NCI-H1092 (cell line): Measurements from ENCODE around the gene TYK2.
"Not testable (repeated sequence)": the region's sequence is repeated elsewhere in the genome, so short reads cannot be mapped to it uniquely, and the experiment has no call there.

ENCODE experiments used
- DNase-seq: peaks from one replicate; lab custom pipeline; 2025; lab: John Stamatoyannopoulos, UW

TYK2 gene

DNA sequence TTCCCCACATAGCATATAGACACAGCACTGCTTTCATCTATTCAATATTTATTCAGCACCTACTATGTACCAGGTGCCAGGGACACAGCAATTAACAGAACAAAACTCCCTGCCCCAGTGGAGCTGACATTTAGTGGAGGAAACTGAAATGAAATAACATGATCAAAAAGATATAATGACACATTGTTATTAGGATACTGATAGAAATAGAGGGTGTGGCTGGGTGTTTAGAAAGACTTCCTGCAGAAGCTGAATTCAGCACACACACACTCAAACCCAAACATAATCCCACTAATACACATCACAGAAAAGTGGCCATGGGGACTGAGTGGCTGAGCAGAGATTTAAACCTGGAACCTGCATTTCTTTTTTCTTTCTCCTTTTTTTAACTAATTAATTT is 26.7 kb upstream of the TYK2 start:
- DNase-seq: no peak

DNA sequence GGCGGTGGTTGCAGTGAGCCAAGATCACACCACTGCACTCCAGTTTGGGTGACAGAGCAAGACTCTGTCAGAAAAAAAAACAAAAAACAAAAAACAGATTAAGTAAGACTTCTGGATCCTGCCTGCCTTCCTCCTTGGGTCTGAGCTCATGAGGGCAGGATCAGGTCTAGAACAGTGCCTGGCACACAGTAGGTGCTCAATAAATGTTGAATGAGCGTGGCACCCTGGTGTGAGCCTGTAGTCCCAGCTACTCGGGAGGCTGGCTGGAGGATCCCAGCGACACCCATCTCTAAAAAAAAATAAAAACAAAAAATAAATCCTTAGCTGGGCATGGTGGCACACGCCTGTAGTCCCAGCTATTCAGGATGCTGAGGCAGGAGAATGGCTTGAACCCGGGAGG is 25.8 kb upstream of the TYK2 start:
- DNase-seq: no peak

DNA sequence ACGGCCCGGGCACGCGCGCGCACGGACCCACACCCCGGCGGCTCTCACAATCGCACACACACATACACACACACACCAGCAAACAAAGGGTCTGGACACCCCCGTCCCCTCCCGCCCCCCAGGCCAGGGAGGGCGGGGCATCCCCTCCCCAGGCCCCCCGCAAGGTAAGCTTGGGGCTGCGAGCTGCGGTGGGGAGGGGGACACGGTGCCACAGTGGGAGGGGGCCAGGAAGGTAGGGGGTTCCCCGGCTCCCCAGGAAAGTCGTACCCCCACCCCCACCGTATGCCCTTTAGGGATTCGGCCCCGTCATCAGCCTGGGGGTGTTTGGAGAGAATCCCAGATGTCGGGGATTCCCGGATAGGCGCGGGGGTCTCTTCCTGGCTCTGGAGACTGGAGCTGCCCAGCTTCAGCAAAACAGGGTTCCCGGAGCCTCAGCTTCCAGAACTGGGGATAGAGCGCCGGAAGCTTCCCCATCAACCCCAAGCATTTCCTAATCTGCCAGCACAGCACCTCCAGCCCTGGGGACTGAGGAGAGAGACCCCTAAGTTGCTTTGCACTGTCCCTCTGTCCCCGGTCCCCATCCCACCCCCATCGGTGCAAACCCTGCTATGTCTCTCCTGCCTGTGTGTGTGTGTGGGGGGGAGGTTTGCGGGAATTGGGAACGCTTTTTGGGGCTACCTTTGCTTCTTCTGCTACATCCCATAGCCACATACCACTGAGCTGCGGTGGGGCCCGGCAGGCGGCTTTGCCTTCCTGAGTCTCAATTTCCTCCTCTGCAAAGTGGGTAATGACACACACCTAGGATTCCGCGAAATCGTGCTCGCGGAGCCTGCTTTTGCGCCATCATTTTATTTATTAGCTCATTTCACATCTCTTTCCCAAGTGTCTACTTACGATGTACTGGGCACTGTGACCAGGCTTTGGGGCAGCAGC is 24.8 kb upstream of the TYK2 start:
- DNase-seq: no peak

DNA sequence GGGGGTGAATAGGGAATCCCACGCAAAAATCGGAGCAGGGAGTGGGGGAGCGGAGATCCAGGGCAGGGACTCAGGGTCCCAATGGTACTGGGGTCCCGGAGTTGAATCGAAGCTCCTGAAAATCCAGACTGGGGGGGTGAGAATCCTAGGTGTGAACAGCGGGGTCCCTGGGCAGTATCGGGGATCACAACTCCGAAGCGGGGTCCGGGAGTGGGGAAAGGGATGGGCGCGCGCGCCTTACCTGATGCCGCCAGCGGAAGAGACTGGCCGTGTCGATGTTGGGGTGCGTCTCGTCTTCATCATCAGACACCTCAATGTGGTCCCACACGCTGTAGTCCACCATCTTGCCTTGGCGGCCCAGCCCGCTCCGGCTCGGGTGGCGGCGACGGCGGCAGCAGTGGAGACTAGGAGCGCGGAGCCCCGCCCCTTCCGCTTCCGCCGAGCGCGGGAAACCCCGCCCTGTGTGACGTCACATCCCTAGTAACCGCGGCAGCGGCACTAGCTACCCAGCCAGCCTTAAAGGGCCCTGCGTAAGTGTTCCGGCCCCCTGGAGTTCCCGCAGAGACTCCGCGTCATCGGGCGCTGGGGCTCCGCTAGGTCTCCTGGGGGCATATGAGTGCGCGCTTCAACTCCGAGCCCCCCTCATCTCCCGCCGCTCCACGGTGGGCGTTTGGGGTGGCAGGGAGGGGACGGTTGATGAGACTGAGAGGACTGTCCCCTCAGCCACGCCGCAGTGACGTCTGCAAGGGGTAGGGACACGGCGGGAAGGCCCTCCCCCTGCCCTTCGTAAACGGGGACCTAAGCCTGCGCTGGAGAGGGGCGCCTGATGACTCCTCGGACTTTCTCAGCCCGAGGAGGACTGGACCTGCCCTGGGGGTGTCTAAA is 23.0 kb upstream of the TYK2 start, which contains the start of gene CDC37:
Gene CDC37, minus strand, starts transcription at position 406 of the 885 bp plus-strand sequence. Its CDS starts 63 bp downstream, at position 343.
- DNase-seq: peak; percentile 93

DNA sequence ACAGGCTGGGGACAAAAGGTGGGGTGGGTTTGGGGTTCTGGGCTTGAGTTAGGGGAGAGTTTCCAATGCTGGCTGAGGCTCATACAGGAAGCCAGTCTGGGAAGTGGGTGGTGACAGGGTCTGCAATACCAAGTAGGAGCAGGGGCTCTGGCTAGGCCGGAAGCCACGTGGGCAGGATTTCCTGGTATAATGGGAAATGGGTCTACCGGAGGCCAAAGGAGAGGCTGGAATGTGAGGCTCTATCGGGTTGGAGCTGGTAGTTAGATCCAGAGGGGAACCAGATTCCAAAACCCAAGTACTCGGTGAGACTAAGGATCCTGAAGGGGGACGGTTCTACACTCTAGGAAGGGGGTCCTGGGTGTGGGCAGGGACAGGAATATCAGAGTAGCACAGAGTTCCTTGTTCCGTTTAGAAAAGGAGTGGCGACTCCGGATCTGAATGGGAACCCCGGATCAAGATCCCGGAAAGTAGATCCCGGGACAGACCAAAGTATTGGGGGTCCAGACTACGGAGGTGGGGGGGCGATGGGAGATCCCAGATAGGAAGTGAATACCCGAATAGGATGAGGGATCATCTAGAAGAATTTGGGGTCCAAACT is 22.2 kb upstream of the TYK2 start:
- no peak for DNase-seq

DNA sequence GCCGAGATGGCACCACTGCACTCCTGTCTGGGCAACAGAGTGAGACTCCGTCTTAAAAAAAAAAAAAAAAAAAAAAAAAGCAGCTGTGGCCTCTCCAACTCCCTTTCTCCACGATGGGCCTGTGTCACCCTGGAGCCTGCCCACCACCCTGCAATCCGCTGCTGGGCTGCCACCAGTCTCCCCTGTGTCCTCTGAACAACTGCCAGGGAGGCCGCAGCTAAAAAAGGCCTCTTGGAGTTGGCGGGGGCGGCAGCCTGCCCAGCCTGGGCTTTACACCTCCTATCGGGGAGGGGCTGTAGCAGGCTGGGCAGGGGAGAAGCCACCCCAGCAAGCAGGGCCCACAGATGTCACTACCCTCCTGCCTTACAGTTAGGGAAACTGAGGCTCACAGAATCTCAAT is 19.5 kb upstream of the TYK2 start:
- no peak for DNase-seq

DNA sequence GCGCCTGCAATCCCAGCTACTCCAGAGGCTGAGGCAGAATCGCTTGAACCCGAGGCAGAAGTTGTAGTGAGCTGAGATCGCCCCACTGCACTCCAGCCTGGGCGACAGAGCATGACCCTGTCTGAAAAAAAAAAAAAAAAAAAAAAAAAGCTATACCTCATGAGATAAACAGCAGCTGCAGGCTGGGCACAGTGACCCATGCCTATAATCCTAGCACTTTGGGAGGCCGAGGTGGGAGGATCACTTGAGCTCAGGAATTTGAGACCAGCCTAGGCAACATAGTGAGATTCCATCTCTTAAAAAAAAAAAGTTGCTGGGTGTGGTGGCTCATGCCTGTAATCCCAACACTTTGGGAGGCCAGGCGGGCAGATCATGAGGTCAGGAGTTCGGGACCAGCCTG is 19.0 kb upstream of the TYK2 start:
- not testable (repeated sequence) for DNase-seq

DNA sequence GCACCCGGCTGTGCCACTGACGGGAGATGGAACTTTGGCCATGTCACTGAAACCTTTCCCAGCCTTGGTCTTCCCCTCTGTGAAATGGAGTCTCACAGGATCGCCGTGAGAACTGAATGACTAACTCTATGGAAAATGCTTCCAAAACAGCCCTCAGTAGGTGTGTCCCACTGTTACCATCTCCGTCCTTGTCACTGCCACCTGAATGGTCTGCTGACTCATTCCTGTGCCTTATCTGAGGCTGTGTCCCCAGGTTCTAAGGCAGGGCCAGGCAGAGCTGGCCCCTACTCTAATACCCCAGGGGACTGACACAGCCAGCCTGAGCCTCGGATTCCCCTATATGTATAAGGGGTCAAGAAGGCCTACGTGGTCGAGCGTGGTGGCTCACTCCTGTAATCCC is 18.4 kb upstream of the TYK2 start:
- DNase-seq: no peak

DNA sequence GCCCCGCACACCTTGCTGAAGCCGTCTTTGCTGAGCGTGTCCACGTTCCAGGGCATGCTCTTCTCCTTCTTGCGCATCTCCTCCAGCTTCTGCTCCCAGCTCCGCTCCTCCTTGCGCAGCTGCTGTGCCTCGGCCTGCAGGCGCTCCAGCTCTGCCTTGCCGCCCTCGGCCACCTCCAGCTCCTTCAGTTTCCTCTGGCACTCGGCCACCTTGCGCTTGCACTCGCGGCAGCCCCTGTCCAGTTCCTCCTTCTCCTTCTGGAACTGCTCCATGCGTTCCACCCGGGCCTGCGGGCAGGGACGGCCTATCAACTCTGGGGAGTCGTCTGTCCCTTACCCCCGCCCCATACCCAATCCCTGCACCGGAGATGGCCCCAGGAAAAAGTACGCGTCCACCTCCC is 15.5 kb upstream of the TYK2 start:
- no peak for DNase-seq

DNA sequence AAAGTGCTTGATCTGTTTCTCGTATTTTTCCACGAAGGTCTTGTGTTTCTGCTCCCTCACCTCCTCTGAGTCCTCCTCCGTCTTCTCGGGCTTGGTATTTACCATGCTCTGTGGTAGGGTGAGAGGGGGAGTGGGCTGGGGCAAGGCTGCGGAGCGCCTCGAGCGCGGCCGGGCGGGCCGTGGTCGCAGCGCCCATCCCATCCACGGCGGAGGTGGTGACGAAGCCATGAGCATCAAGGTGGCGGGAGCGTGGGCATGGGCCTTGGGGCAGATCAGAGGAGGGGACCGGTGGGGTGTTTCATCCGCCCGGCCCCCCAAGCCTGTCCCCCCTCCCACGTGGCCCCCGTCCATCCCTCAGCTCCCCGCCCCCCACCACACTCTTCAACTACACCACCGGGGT is 15.1 kb upstream of the TYK2 start:
- DNase-seq: no peak

DNA sequence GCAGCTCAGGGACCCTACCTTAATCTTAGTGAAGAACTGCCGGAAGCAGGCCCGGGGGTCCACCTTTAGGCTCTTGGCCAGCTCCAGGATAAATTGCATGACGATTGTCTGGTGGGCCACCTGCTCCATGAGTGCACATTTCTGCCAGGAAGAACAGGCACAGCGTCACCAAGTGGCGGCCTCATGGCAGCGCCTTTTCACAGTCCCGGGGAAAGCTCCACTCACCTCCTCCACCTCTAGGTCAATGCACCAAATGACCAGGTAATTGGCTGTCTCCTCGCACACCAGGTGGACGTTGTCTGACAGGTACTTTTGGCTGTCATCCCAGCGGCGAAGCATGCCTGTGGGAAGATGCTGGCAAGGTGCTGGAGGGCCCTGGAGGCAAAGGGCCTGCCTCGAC is 14.6 kb upstream of the TYK2 start:
- DNase-seq: no peak

DNA sequence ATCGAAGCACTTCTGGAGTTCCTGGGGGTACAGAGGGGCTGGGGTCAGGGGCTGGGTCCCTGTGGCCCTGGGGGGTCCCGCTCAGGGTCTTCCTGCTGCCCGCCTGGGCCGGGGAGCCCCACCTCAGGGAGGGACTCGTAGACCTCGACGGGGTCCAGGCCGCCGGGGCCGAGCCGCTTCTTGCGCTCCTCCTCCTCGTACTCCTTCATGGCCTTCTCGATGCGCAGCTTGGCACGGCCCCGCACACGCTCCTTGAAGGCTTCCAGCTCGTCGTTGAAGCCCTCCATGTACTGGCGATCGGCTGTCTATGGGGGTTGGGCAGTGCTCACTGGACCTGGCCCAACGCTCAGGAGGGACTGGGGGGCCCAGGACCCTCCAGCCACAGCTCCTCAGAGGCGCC is 12.8 kb upstream of the TYK2 start:
- no peak for DNase-seq

DNA sequence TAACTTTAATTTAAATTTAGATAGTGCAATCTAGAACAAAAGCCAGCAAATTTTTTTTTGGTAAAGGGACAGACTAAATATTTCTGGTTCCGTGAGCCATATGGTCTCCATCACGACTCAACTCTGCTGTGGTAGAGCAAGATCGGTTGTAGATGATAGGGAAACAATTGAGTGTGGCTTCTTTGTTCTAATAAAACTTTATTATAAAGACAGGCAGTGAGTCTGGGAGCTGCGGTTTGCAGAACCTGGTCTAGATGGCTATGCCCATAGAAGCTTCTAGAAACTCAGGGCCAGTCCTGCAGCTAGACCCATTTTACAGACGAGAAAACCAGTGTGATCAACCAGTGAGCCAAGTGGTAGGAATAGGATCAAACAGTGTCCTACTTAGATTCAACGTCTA is 11.7 kb upstream of the TYK2 start:
- DNase-seq: no peak

DNA sequence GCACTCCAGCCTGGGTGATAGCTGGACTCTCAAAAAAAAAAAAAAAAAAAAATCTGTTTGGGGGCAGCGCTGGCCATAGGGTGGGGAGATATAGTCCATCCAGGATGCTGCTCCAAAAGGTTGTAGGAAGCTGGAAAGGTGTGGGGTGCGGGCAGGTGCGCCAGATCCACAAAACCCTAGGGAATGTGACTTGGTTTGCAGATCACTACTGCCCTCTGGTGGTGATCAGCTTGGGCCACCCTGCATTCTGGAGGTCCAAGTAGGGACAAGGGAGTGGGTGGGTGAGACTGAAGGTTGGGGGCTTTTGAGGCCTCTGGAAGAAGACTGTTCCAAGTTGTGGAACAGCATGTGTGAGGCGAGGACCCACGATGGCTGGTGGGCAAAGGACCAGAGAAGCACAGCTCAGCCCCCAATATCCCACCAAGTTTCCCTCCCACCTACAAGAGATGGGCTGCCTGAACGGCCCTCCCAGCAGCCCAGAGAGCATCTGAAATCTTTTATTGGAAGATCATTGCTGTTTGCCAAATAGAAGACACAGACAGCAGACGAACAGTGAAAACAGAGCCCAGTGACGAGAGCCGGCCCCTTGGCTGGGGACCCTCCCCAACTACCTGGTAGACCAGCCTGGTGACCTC is 10.4 kb upstream of the TYK2 start:
- DNase-seq: peak; percentile 38

DNA sequence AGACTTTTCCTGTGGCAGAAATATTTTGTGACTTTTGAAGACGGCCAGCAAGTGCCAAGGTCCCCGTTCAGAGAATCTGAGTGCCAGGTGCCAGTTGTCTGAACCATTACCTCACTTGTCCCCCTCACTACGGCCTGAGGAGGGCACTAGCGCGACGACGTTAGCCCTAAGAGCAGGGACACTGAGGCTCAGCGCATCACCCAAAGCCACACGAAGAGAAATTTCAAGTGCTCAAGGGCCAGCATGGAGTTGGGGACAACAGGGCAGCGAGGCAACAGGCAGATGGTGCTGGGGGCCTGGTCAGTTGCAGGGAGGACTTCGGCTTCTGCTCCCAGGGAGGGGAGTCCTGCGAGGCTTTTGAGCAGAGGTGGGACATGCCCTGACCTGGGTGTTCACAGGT is 9.5 kb upstream of the TYK2 start:
- DNase-seq: no peak

DNA sequence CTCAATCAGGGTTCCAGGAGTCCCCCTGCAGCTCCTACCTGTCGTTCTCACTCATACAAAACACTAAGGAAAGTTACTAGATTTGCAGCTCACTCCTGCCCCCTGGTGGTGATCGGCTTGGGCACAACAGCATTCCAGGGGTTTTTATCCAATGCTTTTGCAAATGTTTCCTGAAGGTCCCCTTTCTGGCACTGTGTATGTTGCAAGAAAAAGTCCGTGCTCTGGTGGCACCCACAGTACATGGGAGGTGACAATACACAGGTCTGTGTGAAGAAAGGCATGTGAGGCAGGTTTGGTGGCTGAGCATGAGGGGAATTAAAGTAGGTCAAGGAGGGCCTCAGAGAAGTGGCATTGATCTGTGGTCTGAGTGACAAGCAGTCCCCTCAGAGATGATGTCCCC is 8.6 kb upstream of the TYK2 start:
- peak; percentile 69 for DNase-seq

DNA sequence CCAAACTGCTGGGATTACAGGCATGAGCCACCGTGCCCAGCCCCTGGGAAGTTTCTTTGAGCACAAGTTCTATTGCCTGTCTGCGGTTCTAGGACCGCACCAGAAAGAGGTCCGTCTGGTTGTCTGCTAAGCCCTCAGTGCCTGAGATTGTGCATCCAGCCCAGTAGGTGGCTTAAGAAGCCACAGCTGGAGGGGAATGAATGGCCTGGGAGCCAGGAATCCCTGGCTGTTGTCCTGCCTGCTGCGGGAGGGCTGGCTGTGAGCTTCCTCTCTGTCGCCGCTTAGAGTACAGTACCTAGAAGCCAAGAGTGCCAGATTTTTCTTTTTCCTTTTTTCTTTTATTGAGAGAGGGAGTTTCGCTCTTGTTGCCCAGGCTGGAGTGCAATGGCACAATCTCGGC is 4.2 kb upstream of the TYK2 start:
- no peak for DNase-seq

DNA sequence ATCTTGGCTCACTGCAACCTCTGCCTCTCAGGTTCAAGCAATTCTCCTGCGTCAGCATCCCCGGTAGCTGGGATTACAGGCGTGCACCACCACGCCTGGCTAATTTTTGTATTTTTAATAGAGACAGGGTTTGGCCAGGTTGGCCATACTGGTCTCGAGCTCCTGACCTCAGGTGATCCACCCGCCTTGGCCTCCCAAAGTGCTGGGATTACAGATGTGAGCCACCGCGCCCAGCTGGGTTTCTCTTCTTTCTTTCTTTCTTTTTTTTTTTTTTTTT is 2.8 kb upstream of the TYK2 start:
- not testable (repeated sequence) for DNase-seq

DNA sequence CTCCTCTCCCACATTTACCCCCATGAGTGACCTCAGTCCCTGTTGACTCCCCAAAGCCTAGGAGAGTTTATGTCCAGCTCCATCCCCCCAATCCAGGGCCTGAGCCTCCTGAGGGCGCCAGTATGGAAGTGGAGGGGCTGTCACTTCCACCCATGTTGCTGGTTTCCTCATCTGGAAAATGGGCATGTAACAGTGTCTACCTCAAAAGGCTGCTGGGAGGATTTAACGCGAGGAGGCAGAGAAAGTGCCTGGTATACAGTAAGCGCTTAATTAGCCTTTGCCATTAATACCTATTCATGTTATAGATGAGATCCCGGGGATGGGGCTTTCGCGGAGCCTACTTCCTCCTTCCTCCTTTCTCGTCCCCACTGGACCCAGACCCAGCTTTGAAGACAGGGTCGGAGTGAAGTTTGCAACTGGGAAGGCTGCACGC is 476 bp downstream of the TYK2 start:
- DNase-seq: no peak

DNA sequence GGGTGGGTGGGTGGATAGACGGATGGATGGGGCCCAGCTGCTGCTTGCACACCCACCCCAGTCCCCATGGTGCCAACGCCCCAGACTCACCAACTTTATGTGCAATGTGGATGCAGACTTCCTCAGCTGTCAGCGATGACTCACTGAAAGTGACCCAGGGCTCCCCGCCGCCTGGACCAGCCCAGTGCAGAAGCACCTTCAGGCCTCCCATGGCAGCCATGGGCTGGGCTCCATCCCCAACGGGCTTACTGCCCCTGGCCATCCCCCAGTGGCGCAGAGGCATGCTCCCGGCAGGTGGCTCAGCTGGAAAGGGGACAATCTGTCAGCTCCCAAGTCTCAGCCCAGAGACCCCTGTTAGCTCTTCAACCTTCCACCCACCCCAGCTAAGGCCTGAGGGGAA is 2.2 kb downstream of the TYK2 start:
- no peak for DNase-seq

DNA sequence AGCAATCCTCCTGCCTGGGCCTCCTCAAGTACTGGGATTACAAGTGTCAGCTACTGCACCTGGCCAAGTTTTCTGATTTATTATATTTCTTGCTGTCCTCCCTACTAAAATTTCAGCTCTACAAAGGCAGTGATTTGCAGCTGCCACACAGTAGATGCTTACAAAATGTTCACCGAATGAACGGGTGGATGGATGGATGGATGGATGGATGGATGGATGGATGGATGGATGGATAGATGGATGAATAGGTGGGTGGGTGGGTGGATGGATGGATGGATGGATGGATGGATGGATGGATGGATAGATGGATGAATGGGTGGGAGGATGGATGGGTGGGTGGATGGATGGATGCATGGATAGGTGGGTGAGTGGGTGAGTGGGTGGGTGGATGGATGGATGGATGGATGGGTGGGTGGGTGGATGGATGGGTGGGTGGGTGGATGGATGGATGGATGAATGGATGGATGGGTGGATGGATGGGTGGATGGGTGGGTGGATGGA is 3.2 kb downstream of the TYK2 start:
- not testable (repeated sequence) for DNase-seq

DNA sequence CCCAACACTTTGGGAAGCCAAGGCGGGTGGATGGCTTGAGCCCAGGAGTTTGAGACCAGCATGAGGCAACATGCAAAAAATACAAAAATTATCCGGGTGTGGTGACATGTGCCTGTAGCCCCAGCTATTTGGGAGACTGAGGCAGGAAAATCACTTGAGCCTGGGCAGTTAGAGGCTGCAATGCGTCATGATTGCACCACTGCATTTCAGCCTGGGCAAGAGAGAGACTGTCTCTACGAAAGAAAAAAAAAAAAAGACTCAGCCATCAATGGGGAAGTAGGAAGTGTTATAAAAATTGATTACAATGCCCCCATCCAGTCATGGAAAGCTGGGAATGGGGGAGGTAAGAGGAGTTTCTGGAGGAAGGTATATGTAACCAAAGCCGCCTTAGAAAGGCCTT is 5.4 kb downstream of the TYK2 start:
- DNase-seq: no peak
